ENCODE measurements around the gene GLYATL3.
"Not testable (repeated sequence)": the region's sequence is repeated elsewhere in the genome, so short reads cannot be mapped to it uniquely, and the experiment has no call there.

Gene GLYATL3

GRCh38 chr6:49499623-49500022 lies at the start of gene GLYATL3:
GLYATL3 (plus strand) TSS chr6:49499923; CDS start chr6:49511991, 12,068 bp downstream.
- no peak for DNase-seq (ENCODE audit: low read depth in 3 of 3)

GRCh38 chr6:49453221-49453620 lies 46.5 kb upstream of the GLYATL3 start:
- DNase-seq (ENCODE audit: low read depth in 3 of 3), result no peak

GRCh38 chr6:49454787-49455709 lies 44.7 kb upstream of the GLYATL3 start:
- DNase-seq (ENCODE audit: low read depth in 3 of 3), result no peak

DNA sequence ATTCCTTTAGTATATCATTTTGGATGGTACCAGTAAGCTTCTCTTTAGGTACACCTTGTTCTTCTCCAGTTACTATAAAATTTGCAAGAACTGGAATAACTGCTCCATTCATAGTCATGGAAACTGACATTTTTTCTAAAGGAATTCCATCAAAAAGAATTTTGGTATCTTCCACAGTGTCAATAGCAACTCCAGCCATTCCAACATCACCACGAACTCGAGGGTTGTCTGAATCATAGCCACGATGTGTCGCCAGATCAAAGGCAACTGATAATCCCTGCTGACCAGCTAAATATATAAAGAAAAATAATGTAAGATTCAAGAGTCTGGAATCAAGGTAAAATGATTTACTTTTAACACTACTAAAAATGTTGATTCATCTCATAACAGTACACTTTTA lies 42.0 kb upstream of the GLYATL3 start:
- no peak for DNase-seq (ENCODE audit: low read depth in 3 of 3)

- no peak for DNase-seq (ENCODE audit: low read depth in 3 of 3)
Observed at GRCh38 chr6:49462071-49462470, 37.7 kb upstream of the GLYATL3 start.

DNA sequence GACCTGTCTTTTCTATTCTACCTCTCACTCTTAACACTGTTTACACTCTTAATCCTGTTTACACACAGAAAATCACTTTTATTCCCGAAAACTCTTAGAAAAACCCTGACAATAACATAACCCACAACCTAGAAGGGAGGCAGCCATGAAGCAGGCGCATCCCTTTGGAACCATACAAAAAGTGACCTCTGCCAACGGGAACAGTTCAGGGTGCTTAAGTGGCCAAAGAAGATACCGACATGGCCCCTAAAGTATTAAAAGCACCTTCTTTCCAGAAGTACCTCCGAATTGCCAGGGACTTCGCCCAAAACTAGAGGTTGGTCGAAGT lies 37.2 kb upstream of the GLYATL3 start:
- DNase-seq (ENCODE audit: low read depth in 3 of 3), result no peak

- peak; percentile 76 to 87 (median 86) for DNase-seq (ENCODE audit: low read depth in 3 of 3)
Observed at GRCh38 chr6:49462927-49463611, 36.7 kb upstream of the GLYATL3 start, which contains the start of the genes CENPQ and MMUT. CENPQ (plus strand) TSS chr6:49463370; CDS start chr6:49470177, 6,807 bp downstream. MMUT (minus strand) TSS chr6:49463253; CDS start chr6:49459466, 3,787 bp downstream.

DNA sequence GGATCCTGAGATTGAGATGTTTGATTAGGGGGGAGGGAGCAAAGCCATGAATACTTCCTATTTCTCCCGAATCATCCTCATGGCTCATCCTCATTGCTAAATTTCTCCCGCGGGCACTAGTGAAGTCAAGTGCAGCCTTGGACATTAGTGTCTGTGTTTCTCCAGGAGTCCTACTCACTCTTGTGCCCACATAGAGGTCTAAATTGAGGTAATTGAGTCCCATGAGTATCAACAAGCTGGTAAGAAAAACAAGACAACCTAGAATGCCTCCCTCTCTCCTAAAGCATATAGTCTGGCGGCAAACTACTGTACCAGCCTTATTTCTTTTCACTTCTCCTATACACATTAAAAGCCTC lies 36.1 kb upstream of the GLYATL3 start:
- no peak for DNase-seq (ENCODE audit: low read depth in 3 of 3)

GRCh38 chr6:49464691-49465090 lies 35.0 kb upstream of the GLYATL3 start:
- DNase-seq (ENCODE audit: low read depth in 3 of 3), result no peak

DNA sequence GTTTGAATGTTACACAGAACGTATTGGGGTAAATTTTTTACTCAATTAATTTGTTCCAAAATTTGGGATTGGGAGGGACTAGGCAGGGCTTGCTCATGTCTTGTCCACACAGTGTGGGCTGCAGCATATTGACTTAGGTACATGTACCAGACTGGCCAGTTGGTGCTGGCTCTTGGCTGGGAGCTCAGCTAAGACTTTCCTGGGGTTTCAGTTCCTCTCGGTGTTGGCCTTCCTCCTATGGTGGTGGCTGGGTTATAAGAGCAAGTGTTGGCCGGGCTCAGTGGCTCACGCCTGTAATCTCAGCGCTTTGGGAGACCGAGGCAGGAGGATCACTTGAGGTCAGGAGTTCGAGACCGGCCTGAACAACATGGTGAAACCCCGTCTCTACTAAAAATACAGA lies 31.7 kb upstream of the GLYATL3 start:
- DNase-seq (ENCODE audit: low read depth in 3 of 3), result no peak

- DNase-seq (ENCODE audit: low read depth in 3 of 3), result not testable (repeated sequence)
Observed at GRCh38 chr6:49476564-49476963, 23.2 kb upstream of the GLYATL3 start.

- no peak for DNase-seq (ENCODE audit: low read depth in 3 of 3)
Observed at GRCh38 chr6:49479308-49479970, 20.3 kb upstream of the GLYATL3 start.

GRCh38 chr6:49481846-49482245 lies 17.9 kb upstream of the GLYATL3 start:
- not testable (repeated sequence) for DNase-seq (ENCODE audit: low read depth in 3 of 3)

- DNase-seq (ENCODE audit: low read depth in 3 of 3), result not testable (repeated sequence)
Observed at GRCh38 chr6:49483380-49483779, 16.3 kb upstream of the GLYATL3 start.

DNA sequence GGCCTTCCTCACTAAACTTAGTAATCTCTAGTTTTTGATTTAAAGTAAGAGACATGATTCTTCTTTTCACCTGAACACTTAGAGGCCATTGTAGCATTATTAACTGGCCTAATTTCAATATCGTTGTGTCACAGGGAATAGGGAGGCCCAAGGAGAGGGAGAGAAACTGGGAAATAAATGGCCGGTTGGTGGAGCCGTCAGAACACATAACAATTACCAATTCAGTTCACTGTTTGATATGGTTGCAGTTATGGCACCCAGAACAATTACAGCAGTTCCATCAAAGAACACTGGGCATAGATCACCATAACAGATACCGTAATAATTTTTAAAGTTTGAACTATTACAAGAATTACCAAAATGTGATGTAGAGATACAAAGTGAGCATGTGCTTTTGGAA lies 9.1 kb upstream of the GLYATL3 start:
- DNase-seq (ENCODE audit: low read depth in 3 of 3), result no peak

- no peak for DNase-seq (ENCODE audit: low read depth in 3 of 3)
Observed at GRCh38 chr6:49497304-49497703, 2.4 kb upstream of the GLYATL3 start.

DNA sequence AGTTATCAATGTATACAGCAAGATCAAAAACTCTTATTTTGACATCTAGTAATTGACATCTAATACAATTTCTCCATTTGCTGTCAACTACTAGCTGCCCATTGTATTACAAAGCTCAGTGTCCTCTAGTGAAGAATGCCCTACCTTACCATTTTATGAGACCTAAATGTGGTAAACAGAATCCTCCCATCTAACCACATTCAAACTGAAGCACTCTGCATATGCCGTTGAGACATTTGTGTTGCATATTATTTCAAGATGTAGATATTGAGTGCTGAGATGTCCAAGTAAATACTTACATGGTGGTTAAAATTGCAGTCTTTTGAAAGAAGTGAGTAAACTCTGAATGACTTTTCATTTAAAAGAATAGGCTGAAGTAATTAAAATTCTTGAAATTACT lies 597 bp upstream of the GLYATL3 start:
- no peak for DNase-seq (ENCODE audit: low read depth in 3 of 3)

DNA sequence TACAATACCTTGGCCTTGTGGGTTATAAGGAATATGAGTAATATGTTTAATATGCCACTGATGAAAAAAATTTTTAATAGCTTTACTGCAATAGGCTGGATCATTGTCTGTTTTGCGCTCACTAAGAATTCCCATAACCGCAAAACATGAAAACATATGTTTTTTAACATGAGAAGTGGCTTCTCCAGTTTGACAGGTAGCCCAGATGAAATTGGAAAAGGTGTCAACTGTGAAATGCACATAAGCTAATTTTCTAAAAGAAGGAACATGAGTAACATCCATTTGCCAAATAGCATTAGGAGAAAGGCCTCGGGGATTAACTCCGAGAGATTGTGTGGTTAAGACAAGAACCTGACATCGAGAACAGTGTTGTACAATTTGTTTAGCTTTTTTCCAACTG lies 4.9 kb downstream of the GLYATL3 start:
- no peak for DNase-seq (ENCODE audit: low read depth in 3 of 3)

DNA sequence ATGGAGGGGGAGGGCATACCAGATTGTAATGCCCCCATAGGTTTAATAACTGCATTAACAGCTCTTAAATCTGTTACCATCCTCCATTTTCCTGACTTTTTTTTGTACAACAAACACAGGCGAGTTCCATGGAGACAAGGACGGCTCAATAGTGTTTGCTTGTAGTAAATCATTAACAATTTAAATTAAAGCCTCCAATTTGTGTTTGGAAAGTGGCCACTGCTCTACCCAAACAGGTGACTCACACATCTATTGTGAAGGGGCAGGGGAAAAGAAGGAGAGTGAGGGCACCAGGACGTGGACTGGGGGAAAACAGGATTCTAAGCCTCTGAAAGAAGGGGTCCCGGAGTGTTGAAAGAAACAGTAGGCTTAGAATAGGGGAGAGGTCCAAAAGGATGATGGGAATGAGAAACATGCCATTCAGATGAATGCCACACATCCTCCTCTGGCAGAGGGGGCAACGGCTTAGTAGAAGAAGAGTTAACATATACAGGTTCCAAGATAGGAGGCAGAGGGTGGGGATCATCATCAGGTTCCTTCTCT lies 6.9 kb downstream of the GLYATL3 start:
- no peak for DNase-seq (ENCODE audit: low read depth in 3 of 3)

DNA sequence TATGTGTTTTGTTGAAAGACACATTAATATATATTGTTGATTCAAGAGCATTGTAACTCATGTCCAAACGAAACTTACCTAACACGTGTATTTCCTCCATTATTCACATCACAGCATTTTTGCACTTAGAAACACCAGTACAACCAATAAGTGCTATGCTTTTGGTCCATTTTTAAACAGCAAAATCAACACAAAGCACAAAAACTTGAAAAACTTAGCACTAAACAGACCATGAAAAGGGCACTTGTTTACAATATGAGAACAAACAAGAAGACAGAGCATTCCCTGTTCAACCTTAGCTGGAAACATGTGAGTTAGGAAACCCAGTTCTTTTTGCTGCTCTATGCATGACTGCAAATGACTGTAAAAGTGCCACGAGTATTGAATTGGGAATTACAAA lies 9.6 kb downstream of the GLYATL3 start:
- DNase-seq (ENCODE audit: low read depth in 3 of 3), result no peak

DNA sequence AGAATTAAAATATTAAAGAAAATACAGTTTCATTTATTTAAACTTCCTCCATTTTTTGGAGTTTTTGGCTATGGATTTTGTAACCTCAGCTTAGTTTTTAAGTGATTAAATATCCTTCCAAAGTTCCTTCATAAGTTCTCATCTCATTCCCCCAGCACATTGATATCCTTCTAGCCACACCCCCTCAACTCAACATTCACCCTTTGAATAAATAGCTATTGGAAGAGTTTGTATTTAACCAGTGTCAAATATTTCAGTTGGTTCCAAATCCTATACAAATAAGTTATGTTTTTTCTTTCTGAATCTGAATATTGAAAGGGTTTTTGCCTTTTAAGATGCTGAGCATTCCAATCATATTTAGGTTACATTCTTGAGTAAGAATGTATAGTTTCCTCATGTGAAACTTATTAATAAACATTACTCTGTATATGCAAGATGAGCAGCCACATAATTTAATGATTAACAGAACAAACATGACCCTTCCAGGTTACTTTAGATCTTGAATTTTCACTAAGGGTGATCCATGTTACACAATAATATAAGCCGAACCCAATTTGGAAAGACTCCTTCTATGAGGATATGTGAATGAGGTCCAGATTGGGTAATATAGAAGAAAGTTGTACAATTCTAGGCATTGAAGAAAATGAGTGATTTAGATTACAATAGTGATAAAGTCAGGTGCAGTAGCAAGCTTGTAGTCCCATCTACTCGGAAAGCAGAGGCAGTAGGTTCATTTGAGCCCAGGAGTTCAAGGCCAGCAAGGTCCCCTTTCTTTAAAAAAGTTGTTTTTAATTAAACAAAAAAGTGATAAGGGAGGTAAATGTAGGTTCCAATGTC lies 13.6 kb downstream of the GLYATL3 start:
- DNase-seq (ENCODE audit: low read depth in 3 of 3), result no peak
